ENCODE measurements around the gene GPA33. TPM values are rescaled to one million over a fixed set of nuclear protein-coding genes. Genes with fewer than 3 reads are reported as not detected.

Gene GPA33
- total and polyA plus RNA-seq, 9 of the 15 experiments (the other 6 are each of a cell fraction or from before 2014, with no cell fraction given) = 0.13 TPM; not detected in 8

DNA sequence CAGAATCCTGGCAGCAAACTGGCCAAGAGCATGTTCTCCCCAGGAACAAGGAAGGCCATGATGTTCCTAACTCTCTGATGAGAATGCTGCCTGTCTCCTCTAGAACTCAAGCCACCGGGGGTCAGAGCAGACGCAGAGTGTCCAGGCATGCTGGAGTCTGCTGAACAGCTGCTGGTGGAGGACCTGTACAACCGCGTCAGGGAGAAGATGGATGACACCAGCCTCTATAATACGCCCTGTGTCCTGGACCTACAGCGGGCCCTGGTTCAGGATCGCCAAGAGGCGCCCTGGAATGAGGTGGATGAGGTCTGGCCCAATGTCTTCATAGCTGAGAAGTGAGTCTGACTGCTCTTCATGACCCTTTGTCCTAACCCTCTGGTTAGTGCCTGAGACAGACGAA, 27.0 kb upstream of the GPA33 start (continued):
- no peak for TF ChIP-seq TSC22D4 (tag; IDR thresholded peaks at IDR 0.05)

DNA sequence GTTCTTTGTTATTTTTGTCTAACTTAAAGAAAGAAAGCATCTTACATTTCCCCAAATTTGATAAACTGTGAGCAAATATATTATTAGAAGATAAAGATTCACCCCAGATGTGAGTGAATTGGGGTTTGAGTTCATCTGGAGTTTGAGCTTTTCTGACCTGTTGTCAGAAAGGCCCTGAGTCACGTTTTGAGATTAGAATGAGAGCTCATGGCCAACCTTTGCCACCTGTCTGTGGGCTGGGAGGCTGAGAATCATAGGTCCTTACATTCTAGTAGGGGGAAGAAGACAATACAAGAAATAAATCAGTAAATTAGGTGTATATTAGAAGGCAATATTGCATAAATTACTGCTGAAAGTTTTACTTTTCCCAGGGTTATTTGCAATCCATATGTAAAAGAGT, 26.0 kb upstream of the GPA33 start:
- Histone ChIP-seq H3K4me1 (replicated peaks in 1 of 2; ENCODE audit: control insufficient read depth in 2 of 2, insufficient read depth in 2 of 2, low read length in 2 of 2) (peaks cover 0 to 2% of the 10 kb centered on the region in 2 experiments; a peak in 2 of 5 replicates), H3K9ac (ENCODE audit: insufficient read depth in 1 of 2, low read depth in 2 of 2, low read length in 2 of 2) (no peak overlapping the region), H3K27me3 (ENCODE audit: control insufficient read depth in 2 of 2, insufficient read depth in 2 of 2, low read length in 2 of 2) (peaks cover 24 to 43% of the 10 kb centered on the region in 2 experiments), H3K4me3 (no peak overlapping the region), H3K27ac (ENCODE audit: extremely low read depth, low read depth, low read length) (no peak overlapping the region), H3K4me2 (ENCODE audit: insufficient read depth, low read length) (no peak overlapping the region), H4K20me1 (replicated peaks; ENCODE audit: control insufficient read depth, insufficient read depth, low read length) (no peaks in the 10 kb centered on the region), H3K9me3 (replicated peaks; ENCODE audit: control insufficient read depth, insufficient read depth, low read depth, low read length) (no peaks in the 10 kb centered on the region), H3K36me3 (ENCODE audit: control insufficient read depth, insufficient read depth, low read length) (no peaks in the 10 kb centered on the region), H3K79me2 (ENCODE audit: control insufficient read depth, insufficient read depth, low read length) (no peaks in the 10 kb centered on the region), H2AFZ (ENCODE audit: low read depth, low read length) (no peak overlapping the region), H3K9me1 (ENCODE audit: control insufficient read depth, insufficient read depth, low read length) (no peaks in the 10 kb centered on the region)
- ATAC-seq = no peak
- intact Hi-C loops (cut with micrococcal nuclease) (no loop called here), in situ Hi-C loops (cut with MboI) (no loop called here)
- FAIRE-seq = no peak
- POLR2A ChIA-PET = interaction anchor here (0.7 to 1.2 kb wide), 4 partner anchors 11 to 425 kb away, joined by 3 read pairs; no protein-coding TSS in a partner anchor
- no peak for DNase-seq (ENCODE audit: extremely low read depth in 1 of 4, low spot score in 3 of 4)
- BruUV-seq (replicated peaks) = no TSS peak
- CTCF ChIA-PET (ENCODE audit: low intra/inter-chr PET ratio) = no interaction called here
- WGBS (ENCODE audit: insufficient coverage, low coverage, missing lambda C conversion rate) = 0% methylated on average over 1 of the region's 1 CpG
- TF ChIP-seq SOX6 (IDR thresholded peaks at IDR 0.05) (no peak), ZNF384 (IDR thresholded peaks at IDR 0.05; ENCODE audit: low read depth, low read length) (no peak), SFPQ (IDR thresholded peaks at IDR 0.05; ENCODE audit: low read depth, low read length) (no peak), POU5F1 (IDR thresholded peaks at IDR 0.05; ENCODE audit: borderline replicate concordance, low read depth, low read length, partially characterized antibody) (no peak), PTRF (tag; IDR thresholded peaks at IDR 0.05) (no peak), ZNF766 (CRISPR knock-in tag; conservative IDR thresholded peaks at IDR 0.05) (no peak), NFYB (IDR thresholded peaks at IDR 0.05; ENCODE audit: extremely low read depth, insufficient read length) (no peak)
- TF ChIP-seq, protein P1, sequence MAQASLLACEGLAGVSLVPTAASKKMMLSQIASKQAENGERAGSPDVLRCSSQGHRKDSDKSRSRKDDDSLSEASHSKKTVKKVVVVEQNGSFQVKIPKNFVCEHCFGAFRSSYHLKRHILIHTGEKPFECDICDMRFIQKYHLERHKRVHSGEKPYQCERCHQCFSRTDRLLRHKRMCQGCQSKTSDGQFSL (CRISPR knock-in tag; IDR thresholded peaks at IDR 0.05) = no peak
- TF ChIP-seq, protein P1 (tag; IDR thresholded peaks at IDR 0.05) = no peak
- TF ChIP-seq, protein P2, sequence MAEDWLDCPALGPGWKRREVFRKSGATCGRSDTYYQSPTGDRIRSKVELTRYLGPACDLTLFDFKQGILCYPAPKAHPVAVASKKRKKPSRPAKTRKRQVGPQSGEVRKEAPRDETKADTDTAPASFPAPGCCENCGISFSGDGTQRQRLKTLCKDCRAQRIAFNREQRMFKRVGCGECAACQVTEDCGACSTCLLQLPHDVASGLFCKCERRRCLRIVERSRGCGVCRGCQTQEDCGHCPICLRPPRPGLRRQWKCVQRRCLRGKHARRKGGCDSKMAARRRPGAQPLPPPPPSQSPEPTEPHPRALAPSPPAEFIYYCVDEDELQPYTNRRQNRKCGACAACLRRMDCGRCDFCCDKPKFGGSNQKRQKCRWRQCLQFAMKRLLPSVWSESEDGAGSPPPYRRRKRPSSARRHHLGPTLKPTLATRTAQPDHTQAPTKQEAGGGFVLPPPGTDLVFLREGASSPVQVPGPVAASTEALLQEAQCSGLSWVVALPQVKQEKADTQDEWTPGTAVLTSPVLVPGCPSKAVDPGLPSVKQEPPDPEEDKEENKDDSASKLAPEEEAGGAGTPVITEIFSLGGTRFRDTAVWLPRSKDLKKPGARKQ (CRISPR knock-in tag; IDR thresholded peaks at IDR 0.05) = no peak
- TF ChIP-seq, protein P3, sequence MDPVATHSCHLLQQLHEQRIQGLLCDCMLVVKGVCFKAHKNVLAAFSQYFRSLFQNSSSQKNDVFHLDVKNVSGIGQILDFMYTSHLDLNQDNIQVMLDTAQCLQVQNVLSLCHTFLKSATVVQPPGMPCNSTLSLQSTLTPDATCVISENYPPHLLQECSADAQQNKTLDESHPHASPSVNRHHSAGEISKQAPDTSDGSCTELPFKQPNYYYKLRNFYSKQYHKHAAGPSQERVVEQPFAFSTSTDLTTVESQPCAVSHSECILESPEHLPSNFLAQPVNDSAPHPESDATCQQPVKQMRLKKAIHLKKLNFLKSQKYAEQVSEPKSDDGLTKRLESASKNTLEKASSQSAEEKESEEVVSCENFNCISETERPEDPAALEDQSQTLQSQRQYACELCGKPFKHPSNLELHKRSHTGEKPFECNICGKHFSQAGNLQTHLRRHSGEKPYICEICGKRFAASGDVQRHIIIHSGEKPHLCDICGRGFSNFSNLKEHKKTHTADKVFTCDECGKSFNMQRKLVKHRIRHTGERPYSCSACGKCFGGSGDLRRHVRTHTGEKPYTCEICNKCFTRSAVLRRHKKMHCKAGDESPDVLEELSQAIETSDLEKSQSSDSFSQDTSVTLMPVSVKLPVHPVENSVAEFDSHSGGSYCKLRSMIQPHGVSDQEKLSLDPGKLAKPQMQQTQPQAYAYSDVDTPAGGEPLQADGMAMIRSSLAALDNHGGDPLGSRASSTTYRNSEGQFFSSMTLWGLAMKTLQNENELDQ (CRISPR knock-in tag; IDR thresholded peaks at IDR 0.05; ENCODE audit: borderline replicate concordance) = no peak
